ENCODE results near the gene MTMR12.
"Not testable (repeated sequence)": the region's sequence is repeated elsewhere in the genome, so short reads cannot be mapped to it uniquely, and the experiment has no call there.

MTMR12 gene

DNA sequence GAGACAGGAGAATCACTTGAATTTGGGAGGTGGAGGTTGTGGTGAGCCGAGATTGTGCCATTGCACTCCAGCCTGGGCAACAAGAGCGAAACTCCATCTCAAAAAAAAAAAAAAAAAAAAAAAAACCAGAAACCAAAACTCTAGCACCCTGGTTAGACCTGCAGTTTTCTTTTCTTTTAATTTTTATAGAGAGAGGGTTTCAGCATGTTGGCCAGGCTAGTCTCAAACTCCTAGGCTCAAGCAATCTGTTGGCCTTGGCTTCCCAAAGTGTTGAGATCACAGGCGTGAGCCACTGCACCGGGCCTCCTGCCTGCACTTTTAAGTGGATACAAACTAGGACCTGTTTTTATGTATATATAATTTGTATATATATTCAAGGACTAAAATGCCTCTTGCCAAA, 12.9 kb upstream of the MTMR12 start:
- no peak for DNase-seq (ENCODE audit: low spot score)

DNA sequence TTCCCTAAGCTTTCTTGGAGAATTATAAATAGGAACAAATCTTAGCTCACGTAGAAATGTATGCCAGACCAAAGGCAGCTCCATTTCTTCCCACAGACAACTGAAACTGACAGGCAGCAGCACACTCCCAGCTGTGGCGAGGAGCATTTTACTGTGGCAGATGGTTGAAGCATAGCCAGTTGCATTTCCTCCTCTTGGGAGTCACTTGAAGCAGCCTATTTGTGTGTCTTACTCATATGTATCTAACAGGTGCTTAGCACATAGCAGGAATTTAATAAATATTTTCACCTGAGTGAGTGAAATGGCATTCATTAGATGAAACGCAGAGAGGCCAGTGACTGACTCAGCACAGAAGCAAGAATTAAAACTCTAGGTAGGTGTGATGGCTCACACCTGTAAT, 12.3 kb upstream of the MTMR12 start:
- no peak for DNase-seq (ENCODE audit: low spot score)

DNA sequence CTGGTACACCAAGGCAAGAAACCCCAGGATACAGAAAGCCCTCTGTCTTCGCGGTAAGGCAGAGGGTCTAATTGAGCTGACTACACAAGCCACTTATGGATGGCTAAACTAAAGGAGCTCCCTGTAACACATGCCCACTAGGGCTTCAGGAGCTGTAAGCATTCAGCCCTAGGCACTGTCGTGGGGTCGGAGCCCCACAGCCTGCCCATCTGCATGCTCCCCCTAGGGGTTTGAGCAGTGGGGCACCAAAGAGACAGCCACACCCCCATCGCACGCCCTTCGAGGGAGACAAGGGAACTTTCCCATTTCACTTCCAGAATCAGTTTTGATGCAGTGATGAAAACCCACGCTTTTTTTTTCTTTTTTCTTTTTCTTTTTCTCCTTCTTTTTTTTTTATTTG, 11.0 kb upstream of the MTMR12 start:
- no peak for DNase-seq (ENCODE audit: low spot score)

DNA sequence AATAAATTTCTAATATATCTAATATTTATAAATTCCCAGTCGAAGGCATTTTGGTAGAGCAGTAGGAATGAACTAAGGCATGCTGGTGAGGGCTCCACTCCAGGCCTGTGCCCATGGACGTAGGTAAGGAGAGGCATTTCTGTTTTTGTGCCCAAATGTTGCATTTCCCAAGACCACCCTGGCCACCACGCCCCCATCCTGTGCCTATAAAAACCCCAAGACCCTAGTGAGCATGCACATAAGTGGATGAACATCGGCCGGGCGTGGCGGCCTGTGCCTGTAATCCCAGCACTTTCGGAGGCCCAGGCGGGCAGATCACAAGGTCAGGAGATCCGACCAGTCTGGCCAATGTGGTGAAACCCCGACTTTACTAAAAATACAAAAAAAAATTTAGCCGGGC, 10.1 kb upstream of the MTMR12 start:
- no peak for DNase-seq (ENCODE audit: low spot score)

DNA sequence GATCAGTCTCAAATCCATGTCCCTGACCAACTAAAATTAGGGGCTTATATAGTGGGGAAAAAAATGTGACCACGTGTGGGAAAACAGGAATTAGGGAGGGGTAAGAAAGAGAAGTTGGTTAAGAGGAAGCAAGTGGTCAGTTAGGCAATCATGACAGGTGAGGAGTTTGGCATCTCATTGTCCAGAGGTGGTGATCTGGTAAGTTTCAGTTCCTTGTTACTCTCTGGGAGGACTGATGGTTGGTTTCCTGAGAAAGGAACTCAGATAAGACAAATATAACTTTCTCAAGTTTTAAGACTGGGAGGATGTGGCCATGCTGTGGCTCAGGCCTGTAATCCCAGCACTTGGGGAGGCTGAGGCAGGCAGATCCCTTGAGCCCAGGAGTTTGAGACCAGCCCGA, 9.0 kb upstream of the MTMR12 start:
- DNase-seq (ENCODE audit: low spot score), result not testable (repeated sequence)

DNA sequence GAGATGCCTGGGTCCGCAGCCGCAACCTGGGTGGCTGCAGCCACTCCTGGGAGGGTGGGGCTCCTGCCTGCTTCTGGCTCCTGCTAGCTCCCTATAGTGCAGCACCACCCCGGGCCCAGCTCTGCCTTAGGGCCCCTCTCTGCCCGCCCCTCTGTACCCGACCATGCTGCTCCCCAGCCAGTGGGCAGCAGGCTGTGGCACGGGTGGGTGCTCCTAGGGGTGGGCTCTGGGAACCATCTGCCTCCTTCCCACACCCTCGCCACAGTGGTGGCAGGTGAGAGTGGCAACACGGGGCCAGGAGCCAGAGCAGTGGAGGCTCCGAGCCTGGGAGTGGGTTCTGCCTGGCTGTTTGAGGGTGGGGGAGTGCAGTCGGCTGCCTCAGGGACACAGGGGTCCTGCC, 7.8 kb upstream of the MTMR12 start:
- DNase-seq (ENCODE audit: low spot score), result no peak

DNA sequence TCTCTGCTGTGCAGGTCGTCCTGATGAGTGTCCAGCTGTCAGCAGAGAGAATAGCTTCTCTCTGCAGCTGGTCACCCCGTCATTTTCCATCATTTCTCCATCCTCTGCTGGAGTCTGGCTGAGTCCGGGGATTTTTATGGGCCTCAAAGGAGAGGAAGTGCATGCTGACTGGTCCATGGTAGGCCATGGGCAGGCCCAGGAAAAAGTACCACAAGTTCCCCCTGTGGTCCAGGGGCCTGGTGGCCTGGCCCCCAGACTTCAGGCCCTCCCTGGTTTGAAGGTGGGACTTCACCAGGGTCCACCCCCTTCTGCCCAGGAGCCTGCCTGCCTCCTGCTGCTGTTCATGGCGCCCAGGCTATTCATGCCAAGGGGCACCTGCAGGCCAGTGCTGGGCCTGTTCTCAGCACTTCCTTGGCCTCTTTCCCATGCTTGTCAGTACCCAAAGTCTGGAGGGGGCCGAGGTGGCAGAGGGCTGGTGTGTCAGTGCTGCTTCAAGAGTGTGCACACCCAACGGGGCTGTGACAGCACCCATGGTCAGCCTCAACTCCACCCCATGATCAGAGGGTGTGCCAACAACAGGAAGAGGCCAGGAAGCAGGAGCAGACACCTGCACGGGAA, 7.3 kb upstream of the MTMR12 start:
- no peak for DNase-seq (ENCODE audit: low spot score)

DNA sequence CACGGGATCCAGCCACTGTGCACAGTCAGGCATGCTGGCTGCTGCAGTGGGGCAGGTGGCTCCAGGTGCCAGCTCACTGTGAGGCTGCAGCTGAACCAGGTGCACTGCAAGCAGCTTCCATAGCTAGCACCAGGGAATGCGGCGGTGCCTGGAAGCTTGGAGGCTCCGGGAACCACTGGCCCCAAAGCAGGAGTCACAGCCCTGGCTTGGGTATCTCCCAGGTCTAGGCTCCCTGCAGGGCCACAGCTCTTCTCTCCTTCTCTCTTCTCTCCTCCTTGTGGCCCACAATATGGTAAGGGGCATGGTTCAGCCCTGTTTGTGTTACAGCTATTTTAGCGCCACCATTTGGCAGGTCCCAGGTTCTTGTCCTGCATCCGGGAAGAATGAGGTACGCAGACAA, 6.7 kb upstream of the MTMR12 start:
- no peak for DNase-seq (ENCODE audit: low spot score)

DNA sequence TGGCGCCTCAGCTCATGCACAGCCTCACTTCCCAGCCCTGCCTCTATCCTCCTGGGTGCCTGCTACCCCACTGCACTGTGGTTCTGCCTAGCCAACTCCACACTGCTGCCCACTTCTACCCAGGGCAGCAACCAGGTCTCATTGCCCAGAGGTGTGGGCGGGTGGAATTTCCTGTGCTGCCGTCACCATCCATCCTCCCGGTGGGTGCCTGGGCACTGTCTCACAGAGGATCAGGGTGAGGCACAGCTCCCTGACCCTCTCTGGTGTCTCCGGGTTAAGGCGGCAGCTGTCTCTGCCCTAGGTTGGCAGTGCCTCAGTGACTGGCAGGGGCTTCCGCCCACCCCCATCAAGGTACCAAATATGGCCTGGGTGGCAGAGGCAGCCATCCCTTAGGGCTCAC, 4.3 kb upstream of the MTMR12 start:
- DNase-seq (ENCODE audit: low spot score), result no peak

DNA sequence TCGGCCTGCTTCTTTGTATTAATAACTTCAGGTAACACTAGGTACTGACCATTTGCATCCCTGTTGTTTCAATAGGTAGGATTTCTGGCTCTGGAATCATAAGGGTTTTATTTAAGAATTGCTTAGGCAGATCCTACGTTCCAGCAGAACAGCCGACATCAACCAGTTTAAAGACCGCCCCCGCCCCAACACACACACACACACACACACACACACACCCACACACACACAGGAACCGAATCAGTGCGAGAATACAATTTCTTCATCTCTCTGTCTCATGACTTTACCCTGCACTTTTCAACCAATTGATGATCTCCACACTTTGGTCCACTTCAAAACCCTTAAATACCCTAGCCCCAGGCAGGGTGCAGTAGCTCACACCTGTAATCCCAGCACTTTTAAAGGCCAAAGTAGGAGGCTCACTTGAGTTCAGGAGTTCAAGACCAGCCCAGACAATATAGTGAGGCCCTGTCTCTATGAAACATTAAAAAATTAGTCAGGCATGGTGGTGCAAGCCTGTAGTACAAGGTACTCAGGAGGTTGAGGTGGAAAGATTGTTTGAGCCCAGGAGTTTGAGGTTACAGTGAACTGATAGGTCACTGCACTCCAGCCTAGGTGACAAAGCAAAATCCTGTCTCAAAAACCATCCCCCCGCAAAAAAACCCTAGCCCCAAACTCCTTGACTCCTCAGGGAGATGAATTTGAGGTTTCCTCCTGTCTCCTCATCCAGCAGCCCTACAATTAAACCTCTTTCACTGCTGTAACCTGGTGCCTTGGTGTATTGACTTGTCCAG, 2.7 kb upstream of the MTMR12 start:
- no peak for DNase-seq (ENCODE audit: low spot score)

DNA sequence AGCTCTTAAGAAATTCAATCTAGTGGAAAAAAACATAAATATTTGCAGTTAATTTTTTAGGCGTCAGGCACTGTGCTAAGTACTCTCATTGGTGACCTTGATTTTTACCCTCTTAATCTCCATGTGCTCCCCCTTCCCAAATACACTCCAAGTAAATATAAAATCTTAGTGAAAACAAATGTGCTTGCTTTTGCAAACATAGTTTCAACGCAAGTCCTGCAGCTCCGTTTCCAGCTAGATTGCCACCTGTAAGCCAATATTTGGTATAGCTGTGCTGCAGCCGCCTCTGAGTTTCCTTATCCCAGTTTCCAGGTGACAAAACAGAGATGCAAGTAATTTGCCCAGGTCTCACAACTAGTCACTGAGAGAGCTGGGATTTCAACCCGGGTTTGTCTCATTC, 1.9 kb upstream of the MTMR12 start:
- DNase-seq (ENCODE audit: low spot score), result no peak

DNA sequence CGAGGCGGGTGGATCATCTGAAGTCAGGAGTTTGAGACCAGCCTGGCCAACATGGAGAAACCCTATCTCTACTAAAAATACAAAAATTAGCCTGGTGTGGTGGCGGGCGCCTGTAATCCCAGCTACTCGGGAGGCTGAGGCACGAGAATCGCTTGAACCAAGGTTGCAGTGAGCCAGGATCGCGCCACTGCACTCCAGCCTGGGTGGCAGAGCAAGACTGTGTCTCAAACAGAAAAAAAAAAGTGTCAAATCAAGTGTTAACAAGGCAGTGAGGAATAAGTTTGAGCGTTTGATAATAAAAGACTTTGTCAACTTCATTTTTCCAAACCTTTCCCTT, 1.4 kb upstream of the MTMR12 start:
- not testable (repeated sequence) for DNase-seq (ENCODE audit: low spot score)

DNA sequence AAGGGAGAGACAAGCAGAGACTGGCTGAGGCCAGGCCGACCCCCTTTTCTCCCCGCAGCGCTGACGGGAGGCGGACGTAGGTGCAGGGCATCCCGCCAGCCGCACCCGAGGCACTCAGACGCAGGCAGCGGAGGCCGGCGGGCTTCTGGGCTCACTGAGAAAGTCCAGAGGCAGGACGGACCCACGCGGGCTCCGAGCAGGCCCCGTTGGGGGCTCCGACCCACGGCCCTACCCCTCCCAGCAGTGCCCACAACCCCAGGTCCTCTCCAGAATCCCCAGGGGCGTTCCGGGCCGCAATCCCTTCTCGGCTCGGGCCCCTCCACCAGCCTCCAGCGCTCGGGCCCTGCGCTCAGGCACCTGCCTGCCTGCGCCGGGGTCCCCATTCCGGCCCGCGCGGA, 543 bp downstream of the MTMR12 start:
- DNase-seq (ENCODE audit: low spot score), result peak; percentile 13

DNA sequence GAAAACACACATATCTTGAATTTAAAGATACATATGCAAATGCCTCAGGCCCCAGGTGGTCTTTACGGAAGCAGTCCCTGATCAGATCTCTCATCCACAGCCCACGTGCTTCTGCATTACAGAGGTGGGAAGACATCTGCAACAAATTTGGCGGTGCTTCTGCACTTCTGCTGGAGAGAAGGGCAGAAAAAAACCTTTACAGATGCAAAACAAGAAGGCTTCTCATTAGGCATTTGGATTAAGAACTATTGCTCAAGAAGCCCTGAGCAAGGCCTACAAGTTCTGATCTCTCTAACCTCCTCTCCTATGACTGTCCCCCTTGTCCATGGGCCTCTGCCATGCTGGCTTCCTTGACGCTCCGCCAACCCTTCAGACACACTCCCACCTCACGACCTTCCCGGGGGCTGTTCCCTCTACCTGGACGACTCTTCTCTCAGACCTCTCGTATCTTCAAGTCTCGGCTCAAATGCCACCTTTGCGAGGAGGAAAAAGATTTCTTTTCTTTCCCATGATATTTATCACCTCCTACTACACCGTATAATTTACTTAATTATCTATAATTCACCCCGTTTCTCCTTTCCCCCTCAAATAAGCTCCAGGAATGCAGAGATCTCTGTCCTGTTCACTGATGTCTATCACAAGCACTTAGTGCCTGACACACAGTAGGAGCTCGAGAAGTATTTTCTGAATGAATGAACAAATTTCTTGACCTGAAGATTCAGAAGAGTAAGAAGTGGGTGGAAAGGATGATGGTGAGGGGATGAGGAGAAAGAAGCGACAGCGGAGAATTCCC, 1.1 kb downstream of the MTMR12 start:
- DNase-seq (ENCODE audit: low spot score), result no peak

DNA sequence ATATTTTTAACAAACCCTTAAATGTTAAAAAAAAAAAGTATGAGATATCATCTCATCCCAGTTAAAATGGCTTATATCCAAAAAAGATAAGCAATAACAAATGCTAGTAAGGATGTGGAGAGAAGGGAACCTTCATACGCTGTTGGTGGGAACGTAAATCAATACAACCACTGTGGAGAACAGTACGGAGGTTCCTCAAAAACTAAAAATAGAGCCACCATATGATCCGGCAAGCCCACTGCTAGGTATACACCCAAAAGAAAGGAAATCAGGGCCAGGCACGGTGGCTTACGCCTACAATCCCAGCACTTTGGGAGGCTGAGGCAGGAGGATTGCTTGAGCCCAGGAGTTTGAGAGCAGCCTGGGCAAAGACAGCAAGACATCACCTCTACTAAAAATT, 3.0 kb downstream of the MTMR12 start:
- no peak for DNase-seq (ENCODE audit: low spot score)

DNA sequence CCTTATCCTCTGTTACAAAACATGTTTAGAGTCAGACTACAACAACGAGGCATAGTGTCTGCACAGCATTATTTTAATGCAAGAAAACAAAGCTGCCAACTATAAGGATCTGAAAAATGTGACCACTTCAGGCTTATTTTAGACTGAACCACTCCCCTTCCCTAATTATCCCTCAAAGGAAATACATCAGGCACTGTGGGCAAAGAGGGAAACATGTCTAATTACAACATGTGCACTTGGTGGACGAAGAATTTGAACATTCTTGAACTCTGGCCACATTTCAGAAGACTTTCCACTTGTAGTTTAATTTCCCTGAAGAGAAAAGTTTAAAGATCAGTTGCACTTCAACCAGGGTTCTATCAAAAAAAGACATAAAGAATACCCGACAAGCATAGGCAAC, 3.8 kb downstream of the MTMR12 start:
- no peak for DNase-seq (ENCODE audit: low spot score)

DNA sequence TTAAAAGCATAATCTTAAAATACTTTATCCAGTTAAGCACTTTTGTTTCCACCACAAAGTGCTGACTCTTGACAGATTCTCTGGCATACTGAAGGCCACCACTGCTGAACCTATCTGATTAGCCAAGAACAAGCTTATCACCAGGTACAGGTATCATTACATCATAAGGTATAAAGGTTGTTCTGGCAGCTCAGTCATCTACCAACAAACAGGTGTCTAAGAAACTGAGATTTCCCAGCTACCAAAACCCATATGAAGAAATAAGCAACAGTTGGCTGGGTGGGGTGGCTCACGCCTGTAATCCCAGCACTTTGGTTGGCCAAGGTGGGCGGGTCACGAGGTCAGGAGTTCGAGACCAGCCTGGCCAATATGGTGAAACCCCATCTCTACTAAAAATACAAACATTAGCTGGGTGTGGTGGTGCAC, 5.0 kb downstream of the MTMR12 start:
- DNase-seq (ENCODE audit: low spot score), result no peak

DNA sequence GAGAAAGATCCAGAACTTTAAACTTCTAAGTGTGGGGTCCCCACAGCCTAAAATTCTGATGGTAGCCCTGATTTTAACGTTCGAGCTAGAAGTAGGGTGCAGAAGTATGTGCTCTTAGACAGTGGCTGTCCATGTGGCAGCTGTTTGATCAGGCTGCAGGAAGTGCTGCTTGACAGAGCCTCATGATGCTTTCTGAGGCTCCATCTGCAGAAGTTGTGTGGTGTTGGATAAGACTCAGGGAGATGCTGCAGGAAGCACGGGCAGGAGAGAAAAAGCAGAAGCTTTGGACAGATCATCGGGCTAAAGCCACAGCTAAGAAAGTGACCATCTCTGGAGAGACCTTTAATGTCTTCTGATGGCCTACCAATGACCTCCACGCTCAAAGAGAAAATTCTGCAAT, 8.1 kb downstream of the MTMR12 start:
- DNase-seq (ENCODE audit: low spot score), result no peak

DNA sequence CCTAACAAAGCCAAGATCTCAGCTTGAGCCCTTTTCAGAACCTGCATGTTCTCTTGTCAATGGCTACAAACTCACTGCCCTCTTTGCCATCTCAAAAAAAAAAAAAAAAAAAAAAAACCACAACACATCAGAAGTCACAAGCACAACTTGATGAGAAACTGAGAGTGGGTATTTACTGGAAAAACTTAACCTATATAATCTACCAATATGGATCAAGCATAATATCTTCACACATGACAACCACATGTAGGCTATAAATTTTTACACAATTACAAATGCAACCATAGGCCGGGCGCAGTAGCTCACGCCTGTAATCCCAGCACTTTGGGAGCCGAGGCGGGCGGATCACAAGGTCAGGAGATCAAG, 9.0 kb downstream of the MTMR12 start:
- no peak for DNase-seq (ENCODE audit: low spot score)

DNA sequence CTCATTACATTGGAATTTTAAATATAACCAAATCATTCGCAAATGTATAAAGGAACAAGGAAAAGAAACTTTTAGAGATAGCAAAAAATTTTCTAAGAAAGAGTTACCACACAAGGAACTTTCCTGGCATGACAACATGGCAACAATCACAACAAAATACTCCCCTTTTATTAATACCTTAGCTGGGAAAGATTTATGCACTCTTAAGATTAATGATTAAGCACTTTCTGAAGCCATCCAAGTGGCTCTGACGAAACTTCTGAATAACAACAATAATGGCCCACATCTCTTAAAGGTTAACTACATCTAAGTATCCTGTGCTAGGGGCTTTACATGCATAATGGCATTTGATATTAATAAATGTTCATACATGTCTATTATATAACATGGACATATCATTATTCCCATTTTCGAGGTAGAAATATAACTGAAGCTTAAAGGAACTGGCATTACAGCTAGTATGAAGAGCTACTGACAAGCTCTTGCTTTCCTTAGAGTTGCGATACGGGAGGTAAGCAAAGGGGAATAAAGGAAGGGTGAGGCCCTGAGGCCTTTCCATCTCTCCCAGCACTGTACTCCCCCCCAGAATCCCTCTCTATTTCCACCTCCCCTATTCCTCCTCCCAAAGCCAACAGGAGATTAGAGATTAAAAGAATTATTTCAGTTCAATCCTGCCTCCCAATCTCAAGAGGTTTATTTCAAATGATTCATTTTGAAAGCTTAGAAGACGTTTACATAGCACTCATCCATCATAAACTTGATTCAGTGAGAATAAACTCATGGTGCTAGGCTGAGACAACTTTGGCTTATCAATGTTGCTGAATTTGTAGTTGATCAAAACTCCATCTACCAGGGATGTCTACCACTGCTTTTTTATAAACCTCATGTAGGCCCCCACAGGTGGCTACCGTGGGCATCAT, 9.6 kb downstream of the MTMR12 start:
- no peak for DNase-seq (ENCODE audit: low spot score)

DNA sequence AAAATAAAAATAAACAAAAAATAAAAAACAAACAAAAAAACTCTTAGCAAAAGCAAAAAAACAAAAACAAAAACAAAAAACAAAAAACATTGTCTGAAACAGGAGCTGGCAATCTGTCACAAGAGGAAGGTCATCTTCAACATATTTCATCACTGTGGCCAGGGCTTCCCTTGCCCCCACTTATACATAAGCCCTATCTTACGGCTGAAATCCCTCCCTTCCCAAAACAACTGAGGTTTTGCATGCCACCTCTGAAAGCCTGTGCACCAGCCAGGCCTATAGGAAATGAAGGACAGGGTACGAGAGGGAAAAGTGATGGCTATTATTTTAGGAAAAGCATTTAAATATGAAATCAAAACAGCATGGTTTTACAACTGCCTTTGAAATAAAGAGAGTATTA, 10.8 kb downstream of the MTMR12 start:
- no peak for DNase-seq (ENCODE audit: low spot score)

DNA sequence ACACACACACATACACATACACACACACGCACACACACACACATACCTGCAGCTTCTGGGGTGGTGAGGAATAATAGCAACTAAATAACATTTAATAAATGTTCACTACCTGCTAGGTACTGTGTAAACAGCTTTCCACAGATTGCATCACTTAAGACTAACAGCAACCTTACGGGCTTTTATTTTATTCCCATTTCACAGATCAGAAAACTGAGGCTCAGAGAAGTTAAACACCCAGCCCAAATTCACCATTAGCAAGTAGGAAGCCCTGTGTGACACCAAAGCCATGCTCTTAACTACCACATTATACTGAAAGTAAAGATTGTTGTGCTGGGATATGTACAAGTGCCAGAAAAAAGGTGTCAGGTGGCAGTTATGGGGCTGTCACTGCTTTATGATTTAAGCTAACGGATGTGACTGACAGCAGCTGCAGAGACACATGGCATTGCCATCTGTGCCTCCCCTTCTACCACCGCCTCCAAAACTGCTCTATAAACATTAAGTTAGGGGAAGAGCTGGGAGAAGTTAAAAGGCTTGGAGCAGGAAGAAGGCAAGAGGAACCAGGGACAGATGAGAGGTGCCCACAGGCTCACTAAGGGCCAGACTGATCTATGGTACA, 13.6 kb downstream of the MTMR12 start:
- DNase-seq (ENCODE audit: low spot score), result no peak

Data from CD4-positive, alpha-beta T cell treated with Interleukin-6 at 100 ng/mL for 8 hours (primary cell).